Nephron progenitor cell (in vitro differentiated cells): ENCODE data around the gene IL12RB2.
A peak's percentile ranks its signal among the peaks of the same experiment; 100 is the strongest.

Experiments
- DNase-seq: peaks from one replicate; pipeline ENCODE4 v3.0.0; 2021
- H3K27ac Mint-ChIP-seq: 2 replicates; pipeline ENCODE4 v1.8.0; 2021; ENCODE audit warnings: mild to moderate bottlenecking, moderate library complexity, mixed read lengths
- H3K27me3 Mint-ChIP-seq: 2 replicates; pipeline ENCODE4 v1.8.0; 2021; ENCODE audit warnings: mild to moderate bottlenecking, low read depth, mixed read lengths; ENCODE audit not compliant: poor library complexity
- H3K36me3 Mint-ChIP-seq: 2 replicates; pipeline ENCODE4 v1.8.0; 2021; ENCODE audit warnings: low read depth, mixed read lengths
- H3K4me1 Mint-ChIP-seq: 2 replicates; pipeline ENCODE4 v1.8.0; 2021; ENCODE audit warnings: mixed read lengths
- H3K4me3 Mint-ChIP-seq: 2 replicates; pipeline ENCODE4 v1.8.0; 2021; ENCODE audit warnings: mild to moderate bottlenecking, moderate library complexity, mixed read lengths
- H3K9me3 Mint-ChIP-seq: 2 replicates; pipeline ENCODE4 v1.8.0; 2021; ENCODE audit warnings: mild to moderate bottlenecking, moderate library complexity, mixed read lengths
- TF ChIP-seq, protein P1 (sequence below): fragments of 200-600 bp; sonication (generic); IDR thresholded peaks from 2 replicates; pipeline ENCODE4 v1.5.0; 2021; ENCODE audit warnings: antibody characterized with exemption

The IL12RB2 gene

DNA sequence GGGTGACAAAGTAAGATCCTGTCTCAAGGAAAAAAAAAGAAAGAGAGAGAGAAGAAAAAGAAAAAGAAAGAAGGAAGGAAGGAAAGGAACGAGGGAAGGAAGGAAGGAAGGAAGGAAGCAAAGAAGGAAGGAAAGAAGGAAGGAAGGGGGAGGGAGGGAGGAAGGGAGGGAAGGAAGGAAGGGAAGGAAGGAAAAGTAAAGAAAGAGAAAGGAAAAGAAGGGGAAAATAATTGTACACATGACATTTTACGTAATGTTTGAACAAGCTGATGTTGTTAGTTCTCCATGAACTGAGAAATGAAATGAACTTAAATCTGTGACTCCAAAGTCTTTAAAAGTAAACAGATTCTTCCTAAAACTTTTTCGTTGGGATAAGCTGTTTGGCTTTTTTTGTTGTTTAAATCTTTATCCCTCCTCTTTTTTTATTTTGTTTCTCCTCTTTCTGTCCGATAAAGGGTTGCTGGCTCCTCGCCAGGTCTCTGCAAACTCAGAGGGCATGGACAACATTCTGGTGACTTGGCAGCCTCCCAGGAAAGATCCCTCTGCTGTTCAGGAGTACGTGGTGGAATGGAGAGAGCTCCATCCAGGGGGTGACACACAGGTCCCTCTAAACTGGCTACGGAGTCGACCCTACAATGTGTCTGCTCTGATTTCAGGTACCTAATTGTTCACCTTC lies 59.8 kb downstream of the IL12RB2 start:
- no peak overlapping the region for H3K4me3 Mint-ChIP-seq
- H3K4me1 Mint-ChIP-seq = peaks cover 11% of the 10 kb centered on the region
- no peak for DNase-seq
- H3K9me3 Mint-ChIP-seq = no peaks in the 10 kb centered on the region
- peaks cover 6% of the 10 kb centered on the region for H3K27me3 Mint-ChIP-seq
- H3K36me3 Mint-ChIP-seq = no peaks in the 10 kb centered on the region
- H3K27ac Mint-ChIP-seq = peak overlapping the region; percentile 80
- TF ChIP-seq, protein P1, sequence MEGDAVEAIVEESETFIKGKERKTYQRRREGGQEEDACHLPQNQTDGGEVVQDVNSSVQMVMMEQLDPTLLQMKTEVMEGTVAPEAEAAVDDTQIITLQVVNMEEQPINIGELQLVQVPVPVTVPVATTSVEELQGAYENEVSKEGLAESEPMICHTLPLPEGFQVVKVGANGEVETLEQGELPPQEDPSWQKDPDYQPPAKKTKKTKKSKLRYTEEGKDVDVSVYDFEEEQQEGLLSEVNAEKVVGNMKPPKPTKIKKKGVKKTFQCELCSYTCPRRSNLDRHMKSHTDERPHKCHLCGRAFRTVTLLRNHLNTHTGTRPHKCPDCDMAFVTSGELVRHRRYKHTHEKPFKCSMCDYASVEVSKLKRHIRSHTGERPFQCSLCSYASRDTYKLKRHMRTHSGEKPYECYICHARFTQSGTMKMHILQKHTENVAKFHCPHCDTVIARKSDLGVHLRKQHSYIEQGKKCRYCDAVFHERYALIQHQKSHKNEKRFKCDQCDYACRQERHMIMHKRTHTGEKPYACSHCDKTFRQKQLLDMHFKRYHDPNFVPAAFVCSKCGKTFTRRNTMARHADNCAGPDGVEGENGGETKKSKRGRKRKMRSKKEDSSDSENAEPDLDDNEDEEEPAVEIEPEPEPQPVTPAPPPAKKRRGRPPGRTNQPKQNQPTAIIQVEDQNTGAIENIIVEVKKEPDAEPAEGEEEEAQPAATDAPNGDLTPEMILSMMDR = no peak

DNA sequence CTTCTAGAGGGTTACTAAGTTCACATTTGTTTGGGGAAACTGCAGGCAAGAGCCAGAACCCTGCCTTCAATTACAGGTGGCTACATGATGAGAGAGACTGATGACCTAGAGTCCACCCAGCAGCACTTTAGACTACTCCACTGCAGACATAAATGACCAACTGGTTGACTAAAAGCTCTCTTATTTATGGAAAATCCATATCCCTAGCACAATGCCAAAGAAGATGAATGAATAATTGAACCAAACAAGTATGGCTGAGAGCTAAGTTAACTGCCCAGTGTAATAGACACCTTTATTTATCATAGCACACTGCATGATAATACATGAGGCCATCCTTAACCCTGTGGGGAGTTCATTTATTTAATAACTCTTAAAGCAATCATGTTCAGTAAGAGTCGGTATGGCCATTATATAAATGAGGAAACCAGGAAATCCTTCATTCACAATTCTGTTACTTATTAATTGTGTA lies 60.4 kb downstream of the IL12RB2 start:
- Mint-ChIP-seq H3K36me3 (no peaks in the 10 kb centered on the region), H3K27me3 (peaks cover 6% of the 10 kb centered on the region), H3K4me1 (peaks cover 11% of the 10 kb centered on the region), H3K9me3 (no peaks in the 10 kb centered on the region), H3K27ac (peak overlapping the region; percentile 80), H3K4me3 (no peak overlapping the region)
- DNase-seq = no peak
- TF ChIP-seq, protein P1 = no peak

- H3K36me3 Mint-ChIP-seq = no peaks in the 10 kb centered on the region
- TF ChIP-seq, protein P1 = no peak
Measured at GRCh38 chr1:67371043-67371442, 63.4 kb downstream of the IL12RB2 start.

DNA sequence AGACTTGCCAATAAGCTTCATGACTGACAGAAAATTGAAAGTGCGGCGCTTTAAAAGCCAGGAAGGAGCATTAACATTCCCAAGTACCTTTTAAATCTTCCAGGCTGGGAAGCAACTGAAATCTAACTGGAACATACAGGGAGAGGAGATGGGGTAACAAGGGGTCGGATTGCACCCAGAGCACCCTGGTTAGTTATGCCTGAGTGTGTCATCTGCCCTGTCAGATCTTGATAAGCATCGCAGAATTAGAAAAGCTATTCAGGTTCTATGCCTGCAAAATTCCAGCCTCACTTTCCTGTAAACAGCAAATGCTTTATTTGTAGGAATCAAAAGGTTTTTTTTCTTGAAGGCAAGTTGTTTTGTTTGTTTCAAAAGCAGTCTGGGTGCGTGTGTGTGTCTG lies 64.0 kb downstream of the IL12RB2 start:
- Mint-ChIP-seq H3K9me3 (no peaks in the 10 kb centered on the region), H3K27ac (no peak overlapping the region), H3K36me3 (no peaks in the 10 kb centered on the region), H3K4me1 (peaks cover 18% of the 10 kb centered on the region), H3K27me3 (peaks cover 3% of the 10 kb centered on the region), H3K4me3 (no peak overlapping the region)
- TF ChIP-seq, protein P1 = no peak
- DNase-seq = no peak

More at GRCh38 chr1:67371043-67371442, 63.4 kb downstream of the IL12RB2 start:
- Mint-ChIP-seq H3K27ac (no peak overlapping the region), H3K4me1 (peaks cover 11% of the 10 kb centered on the region), H3K9me3 (no peaks in the 10 kb centered on the region), H3K4me3 (no peak overlapping the region), H3K27me3 (peaks cover 3% of the 10 kb centered on the region)
- no peak for DNase-seq

DNA sequence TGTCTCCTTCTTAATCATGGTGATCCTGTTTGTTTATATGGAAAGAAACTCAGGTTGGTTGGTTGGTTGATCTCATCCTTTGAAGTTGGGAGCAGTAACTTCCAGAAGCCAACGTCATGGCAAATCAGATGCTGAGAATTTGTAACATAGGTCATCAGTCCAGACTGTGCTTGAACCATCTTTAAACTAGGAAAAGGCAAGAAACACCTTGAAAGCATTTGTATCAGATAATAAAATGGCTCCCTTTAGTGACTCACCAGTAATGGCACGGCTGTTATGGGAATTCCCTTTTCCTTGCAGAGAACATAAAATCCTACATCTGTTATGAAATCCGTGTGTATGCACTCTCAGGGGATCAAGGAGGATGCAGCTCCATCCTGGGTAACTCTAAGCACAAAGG lies 64.5 kb downstream of the IL12RB2 start:
- Mint-ChIP-seq H3K4me1 (peaks cover 22% of the 10 kb centered on the region), H3K27ac (no peak overlapping the region), H3K9me3 (no peaks in the 10 kb centered on the region), H3K27me3 (peaks cover 2% of the 10 kb centered on the region), H3K4me3 (no peak overlapping the region), H3K36me3 (no peaks in the 10 kb centered on the region)
- TF ChIP-seq, protein P1 = no peak
- no peak for DNase-seq

DNA sequence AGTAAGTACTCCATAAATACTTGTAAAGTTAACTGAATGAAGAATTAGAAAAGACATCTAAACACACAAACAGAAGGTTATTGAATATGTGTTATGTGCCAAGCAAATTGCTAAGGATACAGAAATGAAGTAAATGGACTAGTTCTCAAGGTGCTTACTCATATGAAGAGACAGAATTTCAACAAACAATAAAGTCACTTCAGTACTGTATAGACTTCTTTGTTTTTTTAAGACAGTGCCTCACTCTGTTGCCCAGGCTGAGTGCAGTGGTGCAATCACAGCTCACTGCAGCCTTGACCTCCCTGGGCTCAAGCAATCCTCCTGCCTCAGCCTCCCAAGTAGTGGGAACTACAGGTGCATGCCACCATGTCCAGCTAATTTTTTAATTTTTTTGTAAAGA lies 65.2 kb downstream of the IL12RB2 start:
- Mint-ChIP-seq H3K4me3 (no peak overlapping the region), H3K36me3 (no peaks in the 10 kb centered on the region), H3K4me1 (peaks cover 27% of the 10 kb centered on the region), H3K27ac (no peak overlapping the region), H3K27me3 (no peaks in the 10 kb centered on the region), H3K9me3 (no peaks in the 10 kb centered on the region)
- TF ChIP-seq, protein P1 = no peak
- DNase-seq = no peak
